NCI-H1105 (cell line): ENCODE data around the gene TMPRSS3.

Experiments
- DNase-seq: peaks from one replicate; lab custom pipeline; 2025; lab: John Stamatoyannopoulos, UW

TMPRSS3 gene

GRCh38 chr21:42395905-42396651 is at the start of gene TMPRSS3:
TSS of gene TMPRSS3 (minus strand) at chr21:42396052. CDS start at chr21:42395417, 635 bp downstream.
- no peak for DNase-seq

GRCh38 chr21:42445311-42445710 is 49.5 kb upstream of the TMPRSS3 start:
- no peak for DNase-seq

GRCh38 chr21:42444745-42445059 is 48.9 kb upstream of the TMPRSS3 start:
- DNase-seq = no peak

- no peak for DNase-seq
Observed at GRCh38 chr21:42443876-42444744, 48.3 kb upstream of the TMPRSS3 start.

- no peak for DNase-seq
Observed at GRCh38 chr21:42443181-42443785, 47.4 kb upstream of the TMPRSS3 start.

- no peak for DNase-seq
Observed at GRCh38 chr21:42441963-42442362, 46.1 kb upstream of the TMPRSS3 start.

- no peak for DNase-seq
Observed at GRCh38 chr21:42440187-42440792, 44.4 kb upstream of the TMPRSS3 start.

- no peak for DNase-seq
Observed at GRCh38 chr21:42439284-42440186, 43.7 kb upstream of the TMPRSS3 start.

GRCh38 chr21:42438316-42439205 is 42.7 kb upstream of the TMPRSS3 start:
- no peak for DNase-seq

- DNase-seq = no peak
Observed at GRCh38 chr21:42437786-42438185, 41.9 kb upstream of the TMPRSS3 start.

- DNase-seq = no peak
Observed at GRCh38 chr21:42436914-42437313, 41.1 kb upstream of the TMPRSS3 start.

GRCh38 chr21:42435833-42436232 is 40.0 kb upstream of the TMPRSS3 start:
- DNase-seq = no peak

GRCh38 chr21:42435401-42435800 is 39.5 kb upstream of the TMPRSS3 start:
- DNase-seq = no peak

GRCh38 chr21:42434884-42435283 is 39.0 kb upstream of the TMPRSS3 start:
- no peak for DNase-seq

GRCh38 chr21:42433946-42434551 is 38.2 kb upstream of the TMPRSS3 start:
- no peak for DNase-seq

- no peak for DNase-seq
Observed at GRCh38 chr21:42432695-42433094, 36.8 kb upstream of the TMPRSS3 start.

- DNase-seq = no peak
Observed at GRCh38 chr21:42431196-42431595, 35.3 kb upstream of the TMPRSS3 start.

- no peak for DNase-seq
Observed at GRCh38 chr21:42430521-42430920, 34.7 kb upstream of the TMPRSS3 start.

- no peak for DNase-seq
Observed at GRCh38 chr21:42429856-42430255, 34.0 kb upstream of the TMPRSS3 start.

- no peak for DNase-seq
Observed at GRCh38 chr21:42429021-42429420, 33.2 kb upstream of the TMPRSS3 start.
